ENCODE measurements around the gene WNT3A. TPM values are rescaled to one million over a fixed set of nuclear protein-coding genes. Genes with fewer than 3 reads are reported as not detected.

Gene WNT3A
- polyA plus RNA-seq, 1 of the 3 experiments (the other 2 are of a cell fraction): not detected

DNA sequence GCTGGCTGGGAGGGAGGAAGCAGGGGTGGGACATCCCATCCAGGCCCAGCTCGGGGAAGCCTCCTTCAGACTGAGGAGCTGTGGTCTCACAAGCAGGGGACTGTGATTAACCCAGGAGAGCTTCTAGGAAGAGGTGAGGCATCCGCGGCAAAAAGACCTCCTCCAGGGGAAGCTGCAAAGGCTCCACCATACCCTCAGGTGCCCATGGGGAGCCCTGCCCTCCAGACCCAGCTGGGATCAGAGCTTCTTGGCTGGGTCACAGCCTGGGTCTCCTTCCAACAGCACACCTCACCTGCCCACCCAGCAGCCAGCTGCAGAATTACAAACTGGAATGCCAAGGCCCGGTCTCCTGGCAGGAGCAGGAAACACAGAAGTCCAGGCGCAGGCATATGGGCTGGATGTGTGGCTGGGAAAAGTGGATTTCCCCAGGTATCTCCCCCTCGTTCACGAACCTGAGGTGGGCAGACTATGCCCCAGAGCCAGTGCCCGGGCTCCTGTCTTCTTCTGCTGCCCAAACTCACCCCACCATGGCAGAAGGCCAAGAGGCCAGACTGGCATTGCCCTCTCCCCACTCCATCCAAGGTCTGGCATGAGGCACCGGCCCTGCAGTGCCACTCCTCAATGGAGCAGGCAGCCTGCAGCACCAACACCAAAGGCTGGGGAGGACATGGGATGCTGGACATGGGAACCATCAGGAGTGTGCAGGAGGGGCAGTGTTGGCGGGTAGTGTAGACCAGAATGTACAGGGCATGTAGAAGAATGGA lies 60.3 kb downstream of the WNT3A start:
- Histone ChIP-seq H3K4me3 (ENCODE audit: low read depth in 2 of 2, low read length in 1 of 2) (no peak overlapping the region), H3K9me3 (no peaks in the 10 kb centered on the region), H3K4me1 (ENCODE audit: control insufficient read depth in 1 of 2, insufficient read depth in 2 of 2, low read depth in 1 of 2, low read length in 1 of 2) (no peaks in the 10 kb centered on the region), H3K9ac (no peak overlapping the region), H3F3A (replicated peaks; ENCODE audit: insufficient read depth) (no peaks in the 10 kb centered on the region), H3K79me2 (ENCODE audit: insufficient read depth) (no peaks in the 10 kb centered on the region), H3K36me3 (replicated peaks in 1 of 2; ENCODE audit: control insufficient read depth in 1 of 2, insufficient read depth in 2 of 2, low read length in 1 of 2) (no peaks in the 10 kb centered on the region), H3K4me2 (no peak overlapping the region), H2AFZ (ENCODE audit: low read depth) (no peak overlapping the region), H3K27me3 (ENCODE audit: insufficient read depth) (peaks cover 16% of the 10 kb centered on the region; the same call in 1 of the 2 replicates), H3K27ac (ENCODE audit: low read depth in 2 of 2, low read length in 1 of 2) (no peak overlapping the region), H3K9me2 (no peaks in the 10 kb centered on the region), H4K20me1 (ENCODE audit: insufficient read depth) (no peaks in the 10 kb centered on the region)
- ChIA-PET CTCF (no interaction called here), POLR2A (no interaction called here)
- no peak for DNase-seq
- TF ChIP-seq MXI1 (IDR thresholded peaks at IDR 0.05; ENCODE audit: low read depth, low read length) (no peak), TEAD4 (IDR thresholded peaks at IDR 0.05; ENCODE audit: borderline replicate concordance, insufficient read depth) (no peak), CTCF (IDR thresholded peaks at IDR 0.05) (no peak), FOXJ3 (CRISPR knock-in tag; IDR thresholded peaks at IDR 0.05) (no peak), EP300 (IDR thresholded peaks at IDR 0.05; ENCODE audit: borderline replicate concordance in 1 of 2, low read depth in 1 of 2, low read length in 1 of 2) (no peak), RFX5 (IDR thresholded peaks at IDR 0.05; ENCODE audit: low read length) (no peak), TAF1 (IDR thresholded peaks at IDR 0.05; ENCODE audit: borderline replicate concordance, low read depth, low read length) (no peak), IRF3 (IDR thresholded peaks at IDR 0.05; ENCODE audit: low read depth, low read length) (no peak), FOXM1 (IDR thresholded peaks at IDR 0.05; ENCODE audit: low read depth) (no peak), POLR2AphosphoS5 (IDR thresholded peaks at IDR 0.05; ENCODE audit: low read depth, low read length) (no peak), NFIC (IDR thresholded peaks at IDR 0.05; ENCODE audit: borderline replicate concordance) (no peak), EZH2phosphoT487 (IDR thresholded peaks at IDR 0.05; ENCODE audit: borderline replicate concordance, low read depth) (no peak)
- TF ChIP-seq, protein P1, sequence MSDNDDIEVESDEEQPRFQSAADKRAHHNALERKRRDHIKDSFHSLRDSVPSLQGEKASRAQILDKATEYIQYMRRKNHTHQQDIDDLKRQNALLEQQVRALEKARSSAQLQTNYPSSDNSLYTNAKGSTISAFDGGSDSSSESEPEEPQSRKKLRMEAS (IDR thresholded peaks at IDR 0.05; ENCODE audit: low read depth): no peak
- TF ChIP-seq, protein P2, sequence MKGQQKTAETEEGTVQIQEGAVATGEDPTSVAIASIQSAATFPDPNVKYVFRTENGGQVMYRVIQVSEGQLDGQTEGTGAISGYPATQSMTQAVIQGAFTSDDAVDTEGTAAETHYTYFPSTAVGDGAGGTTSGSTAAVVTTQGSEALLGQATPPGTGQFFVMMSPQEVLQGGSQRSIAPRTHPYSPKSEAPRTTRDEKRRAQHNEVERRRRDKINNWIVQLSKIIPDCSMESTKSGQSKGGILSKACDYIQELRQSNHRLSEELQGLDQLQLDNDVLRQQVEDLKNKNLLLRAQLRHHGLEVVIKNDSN (IDR thresholded peaks at IDR 0.05; ENCODE audit: borderline replicate concordance, low read depth): no peak
- WGBS (ENCODE audit: low lambda C conversion rate): 24% methylated on average over 4 of the region's 10 CpGs

Measured in SK-N-SH (cell line).